Hippocampal formation (tissue), 2 donors: ENCODE results near the gene NDST3.
A peak's percentile ranks its signal among the peaks of the same experiment; 100 is the strongest.
"Not testable (repeated sequence)": the region's sequence is repeated elsewhere in the genome, so short reads cannot be mapped to it uniquely, and the experiment has no call there.

ENCODE experiments used
- DNase-seq, 2 donors: peaks; one replicate each; lab custom pipeline; 2025; lab: John Stamatoyannopoulos, UW

The NDST3 gene

GRCh38 chr4:118271788-118272187 is 237.5 kb downstream of the NDST3 start:
- DNase-seq: no peak

GRCh38 chr4:118273642-118274041 is 239.4 kb downstream of the NDST3 start:
- no peak for DNase-seq

GRCh38 chr4:118276580-118276979 is 242.3 kb downstream of the NDST3 start:
- DNase-seq: no peak

GRCh38 chr4:118277243-118277642 is 243.0 kb downstream of the NDST3 start:
- no peak for DNase-seq

GRCh38 chr4:118278473-118279274 is 244.4 kb downstream of the NDST3 start:
- DNase-seq: peak; percentile 85 to 87

- DNase-seq: no peak
Observed at GRCh38 chr4:118279328-118279727, 245.0 kb downstream of the NDST3 start.

- DNase-seq: no peak
Observed at GRCh38 chr4:118279920-118280432, 245.7 kb downstream of the NDST3 start.

GRCh38 chr4:118280501-118281218 is 246.4 kb downstream of the NDST3 start:
- DNase-seq: peak in 1 of 2 donors; percentile 28

- DNase-seq: no peak
Observed at GRCh38 chr4:118281611-118282442, 247.5 kb downstream of the NDST3 start.

GRCh38 chr4:118282692-118283091 is 248.4 kb downstream of the NDST3 start:
- no peak for DNase-seq

- DNase-seq: no peak
Observed at GRCh38 chr4:118284169-118284568, 249.9 kb downstream of the NDST3 start.

GRCh38 chr4:118285931-118286330 is 251.6 kb downstream of the NDST3 start:
- no peak for DNase-seq

GRCh38 chr4:118286685-118287084 is 252.4 kb downstream of the NDST3 start:
- DNase-seq: no peak

- no peak for DNase-seq
Observed at GRCh38 chr4:118287711-118288451, 253.6 kb downstream of the NDST3 start.

GRCh38 chr4:118289794-118290193 is 255.5 kb downstream of the NDST3 start:
- DNase-seq: no peak

- no peak for DNase-seq
Observed at GRCh38 chr4:118290951-118291350, 256.7 kb downstream of the NDST3 start.

GRCh38 chr4:118296729-118297128 is 262.4 kb downstream of the NDST3 start:
- DNase-seq: no peak

- DNase-seq: not testable (repeated sequence)
Observed at GRCh38 chr4:118299619-118300018, 265.3 kb downstream of the NDST3 start.

- no peak for DNase-seq
Observed at GRCh38 chr4:118307643-118308042, 273.4 kb downstream of the NDST3 start.
